Skeletal muscle satellite cell (primary cell): ENCODE data around the gene AREL1.

Experiments used
- H3K27me3 ChIP-seq: 2 replicates; pipeline ENCODE4 v1.7.0; 2013; ENCODE audit warnings: low read length; ENCODE audit not compliant: control insufficient read depth, insufficient read depth
- H3K36me3 ChIP-seq: 2 replicates; pipeline ENCODE4 v1.7.0; 2013; ENCODE audit warnings: mild to moderate bottlenecking, control low read depth, low read length; ENCODE audit not compliant: insufficient read depth
- H3K4me1 ChIP-seq: 2 replicates; pipeline ENCODE4 v1.7.0; 2013; ENCODE audit warnings: low read length; ENCODE audit not compliant: control insufficient read depth, insufficient read depth
- H3K4me2 ChIP-seq: 2 replicates; pipeline ENCODE4 v1.7.0; 2013; ENCODE audit warnings: mild to moderate bottlenecking, low read length
- H3K4me3 ChIP-seq: 2 replicates; pipeline ENCODE4 v1.7.0; 2013; ENCODE audit warnings: low read length
- H3K9ac ChIP-seq: 2 replicates; pipeline ENCODE4 v1.7.0; 2013; ENCODE audit warnings: mild to moderate bottlenecking, low read depth, low read length, moderate library complexity
- H3K9me3 ChIP-seq: replicated peaks from 2 replicates; pipeline ENCODE4 v1.7.0; 2013; ENCODE audit warnings: mild to moderate bottlenecking, control low read depth, low read length

Gene AREL1

GRCh38 chr14:74655599-74656395, 57.1 kb downstream of the AREL1 start:
- H3K9me3 ChIP-seq = no peaks in the 10 kb centered on the region
- peak overlapping the region; percentile 12 for H3K4me3 ChIP-seq
- H3K4me1 ChIP-seq = peaks cover 69% of the 10 kb centered on the region
- H3K27me3 ChIP-seq = no peaks in the 10 kb centered on the region
- peak overlapping the region; percentile 51 for H3K9ac ChIP-seq
- peak overlapping the region; percentile 65 for H3K4me2 ChIP-seq
- peaks cover 3% of the 10 kb centered on the region for H3K36me3 ChIP-seq

- H3K36me3 ChIP-seq = peaks cover 3% of the 10 kb centered on the region
- no peaks in the 10 kb centered on the region for H3K9me3 ChIP-seq
- H3K9ac ChIP-seq = peak overlapping the region; percentile 2
- peaks cover 63% of the 10 kb centered on the region for H3K4me1 ChIP-seq
- H3K27me3 ChIP-seq = no peaks in the 10 kb centered on the region
- no peak overlapping the region for H3K4me3 ChIP-seq
- no peak overlapping the region for H3K4me2 ChIP-seq
Observed at GRCh38 chr14:74654931-74655330, 57.9 kb downstream of the AREL1 start.

- H3K4me2 ChIP-seq = no peak overlapping the region
- H3K4me1 ChIP-seq = peaks cover 56% of the 10 kb centered on the region
- H3K27me3 ChIP-seq = no peaks in the 10 kb centered on the region
- H3K36me3 ChIP-seq = peaks cover 3% of the 10 kb centered on the region
- no peaks in the 10 kb centered on the region for H3K9me3 ChIP-seq
- no peak overlapping the region for H3K9ac ChIP-seq
- no peak overlapping the region for H3K4me3 ChIP-seq
Observed at GRCh38 chr14:74653386-74654138, 59.3 kb downstream of the AREL1 start.

GRCh38 chr14:74652541-74652940, 60.3 kb downstream of the AREL1 start:
- Histone ChIP-seq H3K4me1 (peaks cover 54% of the 10 kb centered on the region), H3K9ac (no peak overlapping the region), H3K36me3 (peaks cover 3% of the 10 kb centered on the region), H3K4me2 (no peak overlapping the region), H3K4me3 (no peak overlapping the region), H3K9me3 (no peaks in the 10 kb centered on the region), H3K27me3 (no peaks in the 10 kb centered on the region)

DNA sequence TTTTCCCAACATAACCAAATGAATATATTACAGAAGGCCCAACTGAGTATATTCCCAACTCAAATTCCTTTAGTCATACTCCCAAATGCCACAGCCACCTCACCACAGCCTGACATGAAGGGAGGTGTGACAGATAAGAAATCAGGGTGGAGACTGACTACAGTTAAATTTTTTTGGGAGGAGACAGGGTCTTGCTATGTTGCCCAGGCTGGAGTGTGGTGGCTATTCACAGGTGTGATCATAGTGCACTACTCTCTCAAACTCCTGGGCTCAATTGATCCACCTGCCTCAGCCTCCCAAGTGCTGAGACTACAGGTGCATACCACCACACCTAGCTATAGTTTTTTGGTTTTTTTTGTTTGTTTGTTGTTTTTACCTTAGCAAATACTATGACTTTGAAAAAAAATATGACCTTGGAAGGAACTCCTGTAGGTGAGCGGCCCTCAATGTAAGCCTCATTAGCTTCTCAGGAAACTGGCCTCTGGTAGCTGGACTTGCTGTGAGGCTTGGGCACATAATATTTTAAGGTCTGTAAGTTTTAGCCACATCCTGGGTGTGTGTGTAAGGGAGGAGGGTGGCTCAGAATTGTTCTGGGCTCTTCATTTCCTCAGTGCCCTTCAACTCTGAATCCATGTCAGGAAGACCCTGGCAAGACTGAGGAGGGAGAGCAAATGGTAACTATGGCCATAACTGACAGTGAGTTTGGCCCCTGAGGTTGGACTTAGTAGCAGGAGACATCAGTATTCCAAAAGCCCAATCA, 61.8 kb downstream of the AREL1 start:
- no peak overlapping the region for H3K9ac ChIP-seq
- H3K4me1 ChIP-seq = peaks cover 40% of the 10 kb centered on the region
- H3K27me3 ChIP-seq = no peaks in the 10 kb centered on the region

DNA sequence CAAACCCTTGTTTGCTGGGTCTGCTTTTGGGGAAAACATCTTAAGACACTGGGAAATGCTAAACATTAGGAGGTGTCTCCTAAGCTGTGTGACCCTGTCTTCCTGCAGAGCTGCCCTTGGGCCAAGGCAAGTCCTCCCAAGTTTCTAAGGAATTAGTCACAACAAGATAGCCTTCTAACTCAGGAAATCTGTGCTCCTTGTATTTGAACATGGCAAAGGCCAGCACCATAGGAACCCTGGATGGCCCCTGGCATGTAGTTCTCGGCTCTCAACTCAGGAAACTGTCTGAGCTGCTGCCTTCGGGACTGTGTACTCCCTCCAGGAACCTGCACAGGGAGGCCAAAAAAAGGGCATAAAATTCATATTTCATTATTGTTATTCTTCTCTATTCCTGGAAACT, 63.2 kb downstream of the AREL1 start:
- H3K9ac ChIP-seq = no peak overlapping the region
- H3K4me1 ChIP-seq = peaks cover 26% of the 10 kb centered on the region
- H3K4me2 ChIP-seq = no peak overlapping the region
- no peaks in the 10 kb centered on the region for H3K9me3 ChIP-seq
- H3K27me3 ChIP-seq = no peaks in the 10 kb centered on the region
- H3K36me3 ChIP-seq = peaks cover 3% of the 10 kb centered on the region
- no peak overlapping the region for H3K4me3 ChIP-seq

More for the DNA sequence above, 61.8 kb downstream of the AREL1 start:
- H3K36me3 ChIP-seq = peaks cover 3% of the 10 kb centered on the region
- no peak overlapping the region for H3K4me2 ChIP-seq
- H3K4me3 ChIP-seq = no peak overlapping the region
- H3K9me3 ChIP-seq = no peaks in the 10 kb centered on the region

- H3K27me3 ChIP-seq = no peaks in the 10 kb centered on the region
- H3K4me1 ChIP-seq = peaks cover 24% of the 10 kb centered on the region
- peaks cover 3% of the 10 kb centered on the region for H3K36me3 ChIP-seq
- no peak overlapping the region for H3K4me2 ChIP-seq
- H3K9ac ChIP-seq = no peak overlapping the region
- H3K4me3 ChIP-seq = no peak overlapping the region
- H3K9me3 ChIP-seq = no peaks in the 10 kb centered on the region
Observed at GRCh38 chr14:74649167-74649566, 63.7 kb downstream of the AREL1 start.

DNA sequence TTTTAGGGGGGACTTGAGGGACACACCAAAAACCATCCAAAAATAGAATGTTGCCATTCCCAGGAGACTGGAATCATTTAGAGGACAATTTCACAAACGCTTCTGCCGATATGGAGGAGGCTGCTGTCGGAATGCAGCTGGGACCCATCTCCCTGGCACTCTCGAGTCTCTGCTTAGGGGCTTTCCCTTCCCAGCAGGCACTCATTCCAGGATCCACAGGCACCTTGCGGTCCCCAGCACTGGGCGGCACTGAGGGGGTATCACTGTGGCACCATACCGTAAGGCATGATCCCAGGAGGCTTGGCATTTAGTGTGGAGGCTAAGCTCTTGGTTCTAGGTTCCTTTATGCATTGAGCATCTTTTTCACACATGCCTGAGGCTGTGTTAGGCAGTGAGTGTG, 64.3 kb downstream of the AREL1 start:
- Histone ChIP-seq H3K9ac (no peak overlapping the region), H3K27me3 (no peaks in the 10 kb centered on the region), H3K36me3 (peaks cover 3% of the 10 kb centered on the region), H3K4me1 (peaks cover 19% of the 10 kb centered on the region), H3K4me3 (no peak overlapping the region), H3K4me2 (no peak overlapping the region), H3K9me3 (no peaks in the 10 kb centered on the region)

- Histone ChIP-seq H3K9ac (no peak overlapping the region), H3K9me3 (no peaks in the 10 kb centered on the region), H3K36me3 (peaks cover 2% of the 10 kb centered on the region), H3K4me3 (no peak overlapping the region), H3K4me1 (peaks cover 19% of the 10 kb centered on the region), H3K27me3 (no peaks in the 10 kb centered on the region), H3K4me2 (no peak overlapping the region)
Observed at GRCh38 chr14:74647678-74648461, 65.0 kb downstream of the AREL1 start.

DNA sequence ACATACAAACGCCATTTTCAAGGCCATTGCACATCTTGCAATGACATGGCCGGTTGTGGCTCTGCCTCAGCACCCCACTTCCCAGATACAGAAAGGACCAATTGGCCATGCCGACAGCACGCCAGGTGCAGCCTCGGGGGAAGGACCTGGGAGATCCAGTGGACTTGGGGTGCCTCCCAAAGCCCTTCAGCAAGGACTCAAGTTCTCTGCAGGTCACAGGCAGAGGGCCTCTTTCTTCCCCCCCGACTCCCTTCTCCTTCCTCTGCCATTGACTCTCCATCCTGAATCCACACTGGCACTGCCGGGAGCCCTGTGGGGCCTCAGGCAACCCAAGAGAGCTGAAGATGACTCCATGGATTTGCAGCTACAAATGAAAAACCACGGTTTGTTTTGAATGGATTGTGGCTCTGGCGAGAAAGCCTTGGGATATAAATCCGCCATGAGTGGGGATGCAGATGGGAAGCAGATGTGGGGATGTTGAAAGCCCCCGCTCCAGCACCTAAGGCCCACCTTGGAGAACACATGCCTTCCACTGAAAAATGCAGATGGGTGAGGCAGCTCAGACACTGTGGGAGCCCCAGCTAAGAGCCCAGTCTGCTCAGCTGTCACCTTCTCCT, 65.7 kb downstream of the AREL1 start:
- Histone ChIP-seq H3K27me3 (no peaks in the 10 kb centered on the region), H3K4me2 (no peak overlapping the region), H3K36me3 (no peaks in the 10 kb centered on the region), H3K4me3 (no peak overlapping the region), H3K9ac (no peak overlapping the region), H3K4me1 (peaks cover 19% of the 10 kb centered on the region), H3K9me3 (no peaks in the 10 kb centered on the region)
